NK-92 treated with Interleukin-12 subunit alpha and Interleukin-12 subunit beta, amount 100 ng/mL, for 24 hours (cell line): ENCODE data around the gene MAP3K6.
"Not testable (repeated sequence)": the region's sequence is repeated elsewhere in the genome, so short reads cannot be mapped to it uniquely, and the experiment has no call there.

ENCODE experiments used
- DNase-seq: peaks from one replicate; lab custom pipeline; 2025; lab: John Stamatoyannopoulos, UW

MAP3K6 gene, protein sequence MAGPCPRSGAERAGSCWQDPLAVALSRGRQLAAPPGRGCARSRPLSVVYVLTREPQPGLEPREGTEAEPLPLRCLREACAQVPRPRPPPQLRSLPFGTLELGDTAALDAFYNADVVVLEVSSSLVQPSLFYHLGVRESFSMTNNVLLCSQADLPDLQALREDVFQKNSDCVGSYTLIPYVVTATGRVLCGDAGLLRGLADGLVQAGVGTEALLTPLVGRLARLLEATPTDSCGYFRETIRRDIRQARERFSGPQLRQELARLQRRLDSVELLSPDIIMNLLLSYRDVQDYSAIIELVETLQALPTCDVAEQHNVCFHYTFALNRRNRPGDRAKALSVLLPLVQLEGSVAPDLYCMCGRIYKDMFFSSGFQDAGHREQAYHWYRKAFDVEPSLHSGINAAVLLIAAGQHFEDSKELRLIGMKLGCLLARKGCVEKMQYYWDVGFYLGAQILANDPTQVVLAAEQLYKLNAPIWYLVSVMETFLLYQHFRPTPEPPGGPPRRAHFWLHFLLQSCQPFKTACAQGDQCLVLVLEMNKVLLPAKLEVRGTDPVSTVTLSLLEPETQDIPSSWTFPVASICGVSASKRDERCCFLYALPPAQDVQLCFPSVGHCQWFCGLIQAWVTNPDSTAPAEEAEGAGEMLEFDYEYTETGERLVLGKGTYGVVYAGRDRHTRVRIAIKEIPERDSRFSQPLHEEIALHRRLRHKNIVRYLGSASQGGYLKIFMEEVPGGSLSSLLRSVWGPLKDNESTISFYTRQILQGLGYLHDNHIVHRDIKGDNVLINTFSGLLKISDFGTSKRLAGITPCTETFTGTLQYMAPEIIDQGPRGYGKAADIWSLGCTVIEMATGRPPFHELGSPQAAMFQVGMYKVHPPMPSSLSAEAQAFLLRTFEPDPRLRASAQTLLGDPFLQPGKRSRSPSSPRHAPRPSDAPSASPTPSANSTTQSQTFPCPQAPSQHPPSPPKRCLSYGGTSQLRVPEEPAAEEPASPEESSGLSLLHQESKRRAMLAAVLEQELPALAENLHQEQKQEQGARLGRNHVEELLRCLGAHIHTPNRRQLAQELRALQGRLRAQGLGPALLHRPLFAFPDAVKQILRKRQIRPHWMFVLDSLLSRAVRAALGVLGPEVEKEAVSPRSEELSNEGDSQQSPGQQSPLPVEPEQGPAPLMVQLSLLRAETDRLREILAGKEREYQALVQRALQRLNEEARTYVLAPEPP (N-terminal part only)

GRCh38 chr1:27366411-27367159, at the start of gene MAP3K6:
TSS of gene MAP3K6 (minus strand) at chr1:27366961. CDS start at chr1:27366597, 364 bp downstream.
- no peak for DNase-seq

DNA sequence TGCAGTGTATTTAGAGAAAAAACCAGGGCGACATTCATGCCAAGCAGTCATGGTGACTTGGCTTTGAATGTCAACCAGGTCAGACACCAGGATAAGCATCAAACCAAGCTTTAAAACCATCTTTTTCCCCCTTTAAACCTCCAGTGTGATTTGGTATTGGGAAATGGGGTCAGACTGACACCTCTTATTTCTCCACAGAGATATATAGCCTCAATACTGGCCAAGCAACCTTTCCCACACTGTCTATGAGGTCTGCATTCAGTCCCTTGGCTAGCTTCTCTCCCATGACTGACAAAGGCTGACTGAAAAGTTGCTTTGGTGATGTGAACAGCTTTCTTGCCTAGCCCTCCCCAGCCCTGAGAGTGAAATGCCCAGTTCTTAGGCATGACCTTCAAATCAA, 47.3 kb upstream of the MAP3K6 start:
- no peak for DNase-seq

DNA sequence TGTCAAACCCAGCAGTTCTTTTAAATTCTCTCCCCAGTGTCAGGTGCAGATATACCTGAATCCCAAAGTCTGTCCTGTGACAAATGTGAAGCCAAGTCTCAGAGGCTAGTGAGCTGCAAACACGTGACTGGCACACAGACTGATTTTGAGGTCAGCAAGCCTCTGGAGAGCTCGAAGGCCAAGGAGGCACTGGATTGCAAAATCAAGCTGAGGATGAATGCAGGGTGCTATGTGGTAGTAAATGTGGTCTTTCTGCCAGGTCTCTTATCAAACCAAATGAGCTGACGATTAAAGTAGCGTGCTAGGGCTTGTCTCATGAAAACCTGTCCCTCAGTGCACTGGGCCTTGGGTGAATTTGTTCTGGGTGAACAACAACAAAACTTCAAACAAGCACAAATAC, 46.2 kb upstream of the MAP3K6 start:
- DNase-seq = no peak

- DNase-seq = no peak
These were observed 45.7 kb upstream of the MAP3K6 start for GRCh38 chr1:27412502-27412901.

GRCh38 chr1:27410709-27411108, 43.9 kb upstream of the MAP3K6 start:
- no peak for DNase-seq

GRCh38 chr1:27409669-27410068, 42.9 kb upstream of the MAP3K6 start:
- DNase-seq = no peak

DNA sequence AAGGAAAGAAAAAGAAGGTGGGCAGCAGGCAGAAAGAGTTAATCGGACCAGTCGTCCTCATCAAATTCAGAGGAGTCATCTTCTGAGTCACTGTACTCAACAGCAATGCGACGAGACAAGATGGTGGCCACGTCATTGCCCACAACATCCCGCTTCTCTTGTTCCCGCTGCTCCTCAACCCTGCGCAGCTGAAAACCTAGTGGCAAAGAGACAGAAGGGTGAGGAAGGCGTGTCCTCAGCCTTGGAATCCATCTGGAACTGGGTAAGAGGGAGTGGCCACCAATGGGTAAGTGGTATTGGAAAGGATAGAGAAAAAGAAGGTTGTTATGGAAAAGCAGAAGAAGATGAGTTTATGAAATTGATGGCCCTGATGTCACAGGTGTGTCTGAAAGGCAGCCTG, 41.4 kb upstream of the MAP3K6 start:
- DNase-seq = no peak

- DNase-seq = not testable (repeated sequence)
These were observed 40.0 kb upstream of the MAP3K6 start for GRCh38 chr1:27406791-27407190.

DNA sequence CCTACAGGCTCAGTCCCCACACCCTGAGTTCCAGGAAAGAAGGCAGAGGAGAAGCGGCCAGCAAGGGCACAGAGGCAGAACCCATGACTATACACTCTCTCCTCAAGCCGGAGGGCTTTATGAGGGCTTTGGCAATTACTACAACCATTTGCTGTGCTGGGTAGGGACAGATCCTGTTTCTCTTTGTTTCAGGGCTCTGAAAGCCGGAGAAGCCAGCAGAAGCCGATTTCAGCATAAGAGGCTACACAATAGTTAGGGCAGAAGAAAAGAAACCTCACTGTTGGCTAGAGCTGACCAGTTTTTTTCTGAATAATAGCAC, 39.6 kb upstream of the MAP3K6 start:
- no peak for DNase-seq

- DNase-seq = not testable (repeated sequence)
These were observed 39.0 kb upstream of the MAP3K6 start for GRCh38 chr1:27405598-27406361.

- no peak for DNase-seq
These were observed 38.3 kb upstream of the MAP3K6 start for GRCh38 chr1:27405074-27405473.

- no peak for DNase-seq
These were observed 37.2 kb upstream of the MAP3K6 start for GRCh38 chr1:27403931-27404330.

GRCh38 chr1:27403065-27403726, 36.4 kb upstream of the MAP3K6 start:
- no peak for DNase-seq

DNA sequence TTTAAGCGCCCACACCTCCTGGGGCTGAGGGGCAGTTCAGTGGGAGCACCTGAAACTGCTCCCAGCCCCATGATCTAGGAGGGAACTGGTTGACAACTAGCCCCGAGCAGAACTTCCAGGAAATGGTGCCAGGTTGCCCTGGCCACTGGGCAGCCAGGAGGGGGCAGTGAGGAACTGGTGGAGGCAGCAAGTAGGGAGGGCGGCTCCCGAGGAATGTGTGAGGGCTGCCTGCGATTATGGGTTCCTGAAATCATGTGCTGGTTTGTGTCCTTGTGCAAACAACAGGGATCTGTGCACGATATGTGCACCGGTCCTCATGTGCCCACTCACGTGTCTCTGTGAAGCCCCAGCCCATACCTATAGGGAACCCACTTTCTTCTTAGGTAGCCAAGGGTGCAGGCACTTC, 35.6 kb upstream of the MAP3K6 start:
- DNase-seq = no peak

DNA sequence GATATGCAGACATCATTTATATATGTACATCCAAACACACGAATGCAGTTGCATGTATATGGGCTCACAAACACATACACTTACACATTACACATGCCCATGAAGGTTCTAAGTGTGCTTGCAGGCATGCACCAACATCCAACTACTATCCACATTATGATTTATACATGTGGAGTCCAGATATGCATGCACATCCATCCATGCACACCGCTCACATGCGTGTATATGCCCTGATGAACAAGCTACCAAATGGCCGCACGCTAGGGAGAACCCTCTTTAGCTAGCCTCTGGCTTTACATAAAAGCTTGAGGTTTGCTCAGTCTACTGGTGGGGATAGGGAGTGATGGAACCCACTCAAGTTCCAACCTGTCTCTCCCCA, 34.2 kb upstream of the MAP3K6 start:
- DNase-seq = no peak

- DNase-seq = no peak
These were observed 33.6 kb upstream of the MAP3K6 start for GRCh38 chr1:27400082-27400962.

DNA sequence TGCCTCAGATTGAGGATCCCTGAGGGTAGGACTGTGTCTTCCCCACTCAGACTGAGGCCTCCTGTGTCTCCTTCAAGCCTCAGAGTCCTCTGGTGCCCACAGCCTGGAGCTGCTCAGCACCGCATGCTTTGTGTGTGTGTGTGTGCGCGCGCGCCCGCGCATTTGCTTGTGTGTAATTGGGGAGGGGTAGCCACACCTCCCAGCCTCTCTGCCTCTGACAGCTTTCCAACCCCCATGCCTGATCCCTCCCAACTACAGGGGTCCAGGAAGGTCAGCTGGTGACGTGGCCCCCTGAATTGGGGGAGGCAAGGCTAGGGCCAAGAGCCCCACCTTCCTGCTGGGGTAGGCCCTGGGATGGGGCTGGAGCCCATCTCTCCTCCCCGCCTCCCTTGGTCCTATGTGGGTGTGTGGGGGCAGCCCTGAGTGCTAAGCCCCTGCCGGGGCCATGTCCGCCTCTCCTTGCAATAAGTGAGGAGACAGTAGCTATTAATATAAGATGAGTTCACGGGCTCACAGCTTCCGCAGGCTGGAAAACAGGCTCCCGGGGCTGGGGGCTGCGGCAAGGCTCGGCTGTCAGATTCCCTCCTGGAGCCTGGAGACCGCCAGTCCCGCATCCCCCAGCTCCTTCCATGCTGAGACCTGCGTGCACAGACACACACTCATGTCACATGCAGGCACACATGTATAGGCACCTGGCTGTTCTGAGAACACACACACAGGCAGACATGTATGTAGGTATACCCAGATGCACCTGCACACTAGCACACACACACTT, 32.7 kb upstream of the MAP3K6 start:
- no peak for DNase-seq

DNA sequence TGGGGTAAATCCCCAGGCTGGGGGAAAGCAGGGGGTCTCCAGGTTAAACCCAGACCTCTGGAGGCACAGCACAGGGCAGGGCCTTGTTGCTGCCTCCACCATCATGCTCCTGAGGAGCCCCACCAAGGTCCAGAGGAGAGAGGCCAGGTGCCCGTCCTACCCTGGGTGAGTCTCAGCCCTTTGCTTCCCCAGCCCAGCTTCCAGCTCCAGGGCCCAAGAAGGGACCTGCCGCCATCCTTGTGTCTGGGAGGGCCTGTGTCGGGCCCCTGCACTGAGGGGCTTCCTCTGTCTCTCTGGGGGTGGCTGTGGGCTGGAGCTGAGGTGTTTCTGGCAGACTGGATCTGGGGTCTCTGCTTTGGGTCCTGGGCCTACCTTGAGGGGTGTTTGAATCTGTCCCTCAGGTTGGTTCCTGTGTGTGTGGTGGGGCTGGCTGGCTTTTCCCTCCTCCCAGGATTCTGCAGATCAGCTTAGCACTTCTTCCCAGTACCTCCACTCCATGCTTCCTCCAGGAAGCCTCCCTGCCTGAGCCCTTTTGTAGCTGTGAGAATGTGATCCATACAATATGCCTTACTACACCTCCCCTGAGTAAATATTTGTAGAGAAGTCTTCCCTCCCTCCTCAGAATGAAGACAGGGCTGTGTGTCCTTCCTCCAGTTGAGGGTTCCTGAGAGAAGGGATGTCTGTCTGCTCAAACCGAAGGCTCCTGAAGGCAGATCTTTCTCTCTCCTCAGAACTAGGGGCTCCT, 31.8 kb upstream of the MAP3K6 start:
- DNase-seq = no peak
